Hippocampal formation (tissue), 2 donors: ENCODE measurements around the gene TPSB2.

ENCODE experiments used
- DNase-seq, 2 donors: peaks; one replicate each; lab custom pipeline; 2025; lab: John Stamatoyannopoulos, UW

Gene TPSB2

GRCh38 chr16:1220098-1220728, 9.8 kb downstream of the TPSB2 start:
- no peak for DNase-seq

GRCh38 chr16:1218930-1219611, 10.9 kb downstream of the TPSB2 start:
- no peak for DNase-seq

GRCh38 chr16:1218061-1218929, 11.7 kb downstream of the TPSB2 start:
- no peak for DNase-seq

GRCh38 chr16:1217526-1217925, 12.5 kb downstream of the TPSB2 start:
- DNase-seq, result no peak

- DNase-seq, result no peak
These were observed 13.1 kb downstream of the TPSB2 start for GRCh38 chr16:1216681-1217400.

DNA sequence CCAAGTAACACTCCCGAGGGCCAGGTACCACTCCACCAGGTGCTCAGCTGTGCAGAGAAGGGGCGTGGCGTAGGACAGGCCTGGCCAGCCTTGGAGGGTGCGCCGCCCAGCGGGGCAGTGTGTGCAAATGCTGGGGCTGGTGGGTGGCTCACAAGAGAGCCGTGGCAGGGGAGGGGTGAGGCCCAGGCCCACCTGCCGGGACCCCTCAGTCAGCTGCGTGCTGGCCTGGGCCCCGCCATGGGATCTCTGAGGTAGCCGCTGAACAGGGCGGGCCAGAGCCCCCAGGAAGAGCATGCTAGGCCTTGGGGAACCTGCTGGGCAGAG, 13.7 kb downstream of the TPSB2 start:
- DNase-seq, result no peak

DNA sequence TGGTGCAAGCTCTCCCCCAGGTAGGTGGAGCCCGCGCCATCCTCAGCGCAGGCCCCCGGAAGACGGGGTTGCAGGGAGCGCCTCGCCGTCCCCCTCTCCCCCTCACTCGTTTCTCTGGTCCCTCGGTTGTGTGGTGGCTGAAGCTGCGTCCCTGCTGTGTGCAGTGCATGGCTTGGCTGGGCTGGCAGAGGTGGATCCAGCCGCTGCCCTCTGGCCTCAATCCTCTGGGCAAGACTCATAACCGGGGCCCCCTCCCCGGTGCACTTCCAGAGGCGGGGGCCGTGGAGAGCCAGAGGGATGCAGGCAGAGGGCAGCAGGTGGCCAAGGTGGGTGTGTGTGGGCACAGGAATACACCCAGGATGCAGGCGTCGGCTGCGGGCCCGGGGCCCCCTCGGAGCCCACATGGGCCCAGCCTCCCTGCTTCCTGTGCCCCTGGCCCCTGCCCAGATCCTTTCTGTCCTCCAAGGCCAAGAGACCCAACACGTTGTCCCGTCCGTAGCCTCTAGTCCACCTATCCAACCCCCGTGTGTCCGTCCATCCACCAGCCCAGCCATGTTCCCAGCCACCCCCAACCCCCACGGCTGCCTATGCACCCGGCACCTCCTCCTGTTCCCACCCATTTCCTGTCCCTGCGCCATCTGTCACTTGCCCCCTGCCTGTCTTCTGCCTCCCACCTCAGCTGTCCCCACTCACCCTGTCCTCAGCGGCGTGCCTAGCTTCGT, 14.2 kb downstream of the TPSB2 start:
- no peak for DNase-seq

DNA sequence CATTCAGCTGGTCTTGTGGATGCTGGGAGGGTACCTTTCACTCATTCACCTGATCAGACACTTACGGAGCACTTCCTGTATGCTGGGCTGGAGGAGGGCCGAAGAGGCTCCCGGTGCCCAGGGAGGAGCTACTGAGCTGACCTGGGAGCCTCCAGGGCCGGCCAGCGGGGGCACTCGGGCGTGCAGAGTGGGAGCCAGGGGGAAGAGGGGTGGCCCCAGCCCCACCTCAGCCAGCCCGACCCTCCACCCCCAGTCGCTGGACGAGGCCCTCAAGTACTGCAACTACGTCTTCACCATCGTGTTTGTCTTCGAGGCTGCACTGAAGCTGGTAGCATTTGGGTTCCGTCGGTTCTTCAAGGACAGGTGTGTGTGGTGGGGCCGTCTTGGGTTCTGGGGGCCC, 15.3 kb downstream of the TPSB2 start:
- DNase-seq, result no peak

DNA sequence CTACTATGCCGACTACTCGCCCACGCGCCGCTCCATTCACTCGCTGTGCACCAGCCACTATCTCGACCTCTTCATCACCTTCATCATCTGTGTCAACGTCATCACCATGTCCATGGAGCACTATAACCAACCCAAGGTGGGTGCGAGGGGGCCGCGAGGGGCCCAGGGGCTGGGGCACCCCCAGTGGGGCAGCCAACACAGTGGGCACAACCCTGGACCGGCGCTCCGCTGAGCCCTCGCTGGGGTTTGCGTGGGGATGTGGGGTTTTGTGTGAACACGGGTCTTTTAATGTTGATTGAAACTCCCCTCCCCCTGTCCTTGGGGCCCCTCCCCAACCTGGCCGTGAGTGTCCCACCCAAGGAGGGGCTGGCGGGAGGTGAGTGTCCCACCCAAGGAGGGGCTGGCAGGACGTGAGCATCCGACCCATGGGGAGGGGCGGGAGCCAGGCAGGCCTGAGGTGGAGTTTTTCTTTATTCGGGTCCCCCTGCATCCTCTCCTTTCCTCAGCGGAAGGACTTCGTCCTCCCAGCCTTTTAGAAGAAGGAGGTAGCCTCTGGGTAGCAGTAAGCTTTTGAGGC, 16.1 kb downstream of the TPSB2 start:
- DNase-seq, result no peak

- no peak for DNase-seq
These were observed 16.8 kb downstream of the TPSB2 start for GRCh38 chr16:1213231-1213630.

DNA sequence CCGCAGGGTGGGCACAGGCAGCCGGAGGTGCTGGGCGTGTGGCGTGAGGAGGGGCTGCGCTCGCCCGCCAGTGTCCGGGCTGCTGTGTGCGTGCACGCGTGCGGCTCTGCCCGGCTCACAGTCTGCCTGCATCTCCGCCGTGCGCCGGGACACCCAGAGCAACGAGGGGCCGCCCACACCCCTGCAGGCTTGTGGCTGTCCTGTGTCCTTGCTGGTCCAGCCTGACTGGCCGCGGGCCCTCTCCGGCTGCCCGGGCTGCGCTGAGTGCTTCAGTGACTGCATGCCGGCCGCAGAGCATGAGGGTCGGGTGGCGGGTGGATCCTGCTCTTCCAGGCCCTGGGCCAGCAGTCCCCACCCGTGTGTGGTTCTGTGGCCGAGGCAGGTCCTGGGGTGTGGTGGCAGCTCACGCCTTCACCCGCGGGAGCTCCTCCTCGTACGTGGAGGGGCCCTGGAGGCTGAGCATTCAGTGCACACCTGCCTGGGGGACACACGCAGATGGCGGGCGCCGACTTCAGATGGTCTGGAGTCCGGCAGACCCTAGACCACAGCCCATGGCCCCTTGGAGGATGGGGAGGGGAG, 17.3 kb downstream of the TPSB2 start:
- no peak for DNase-seq

DNA sequence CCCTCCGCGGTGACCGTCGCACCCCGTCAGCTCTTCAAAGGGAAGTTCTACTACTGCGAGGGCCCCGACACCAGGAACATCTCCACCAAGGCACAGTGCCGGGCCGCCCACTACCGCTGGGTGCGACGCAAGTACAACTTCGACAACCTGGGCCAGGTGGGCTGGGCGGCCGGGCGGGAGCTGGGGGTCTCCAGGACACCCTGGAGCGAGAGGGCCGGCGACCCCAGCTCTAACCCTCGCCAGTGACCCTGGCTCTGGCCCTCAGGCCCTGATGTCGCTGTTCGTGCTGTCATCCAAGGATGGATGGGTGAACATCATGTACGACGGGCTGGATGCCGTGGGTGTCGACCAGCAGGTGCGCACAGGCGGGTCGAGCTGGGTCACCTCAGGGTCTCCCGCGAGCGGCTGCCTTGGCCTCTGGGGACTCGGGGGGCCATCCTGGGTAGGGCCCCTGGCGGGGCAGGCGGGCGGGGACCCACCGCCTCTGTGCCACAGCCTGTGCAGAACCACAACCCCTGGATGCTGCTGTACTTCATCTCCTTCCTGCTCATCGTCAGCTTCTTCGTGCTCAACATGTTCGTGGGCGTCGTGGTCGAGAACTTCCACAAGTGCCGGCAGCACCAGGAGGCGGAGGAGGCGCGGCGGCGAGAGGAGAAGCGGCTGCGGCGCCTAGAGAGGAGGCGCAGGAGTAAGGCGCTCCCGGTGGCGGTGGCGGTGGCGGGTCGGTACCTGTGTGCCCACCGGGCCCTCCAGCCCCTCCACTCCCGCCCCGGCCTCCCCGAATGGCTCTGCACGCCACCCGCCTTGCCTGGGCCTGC, 18.3 kb downstream of the TPSB2 start:
- DNase-seq, result no peak

GRCh38 chr16:1210461-1210860, 19.5 kb downstream of the TPSB2 start:
- DNase-seq, result no peak

DNA sequence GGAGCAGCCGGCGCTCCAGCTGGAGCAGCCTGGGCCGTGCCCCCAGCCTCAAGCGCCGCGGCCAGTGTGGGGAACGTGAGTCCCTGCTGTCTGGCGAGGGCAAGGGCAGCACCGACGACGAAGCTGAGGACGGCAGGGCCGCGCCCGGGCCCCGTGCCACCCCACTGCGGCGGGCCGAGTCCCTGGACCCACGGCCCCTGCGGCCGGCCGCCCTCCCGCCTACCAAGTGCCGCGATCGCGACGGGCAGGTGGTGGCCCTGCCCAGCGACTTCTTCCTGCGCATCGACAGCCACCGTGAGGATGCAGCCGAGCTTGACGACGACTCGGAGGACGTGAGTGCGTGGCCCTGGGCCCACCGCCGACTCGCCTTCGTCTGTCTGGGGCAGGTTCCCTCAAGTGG, 20.9 kb downstream of the TPSB2 start:
- no peak for DNase-seq

DNA sequence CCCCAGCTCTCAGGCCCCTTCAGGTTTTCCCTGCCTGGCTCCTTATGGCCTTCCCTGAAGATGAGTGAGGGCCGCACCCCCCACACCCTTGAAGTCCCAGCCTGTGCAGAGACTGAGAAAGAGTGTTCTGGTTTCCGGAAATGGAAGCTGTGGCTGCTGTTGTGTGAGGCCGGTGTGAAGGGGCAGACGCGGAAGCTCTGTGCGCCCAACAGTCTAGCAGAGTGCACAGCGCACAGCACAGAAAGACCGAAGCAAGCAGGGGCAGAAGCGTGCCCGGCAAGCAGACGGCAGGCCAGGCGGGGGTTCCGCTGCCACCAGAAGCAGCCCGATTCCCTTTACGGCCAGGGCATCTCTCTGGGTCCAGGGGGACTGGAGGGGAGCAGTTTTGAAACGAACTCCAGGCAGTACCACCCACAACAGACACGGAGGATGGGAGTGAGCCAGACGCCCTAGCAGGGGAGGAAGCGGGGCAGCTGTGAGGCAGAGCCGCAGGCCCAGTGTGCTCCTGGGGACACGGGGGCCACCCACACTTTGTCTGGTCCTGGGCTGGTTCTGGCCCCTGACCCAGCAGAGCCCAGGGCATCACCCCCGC, 21.6 kb downstream of the TPSB2 start:
- no peak for DNase-seq

GRCh38 chr16:1206786-1207185, 23.2 kb downstream of the TPSB2 start:
- no peak for DNase-seq

DNA sequence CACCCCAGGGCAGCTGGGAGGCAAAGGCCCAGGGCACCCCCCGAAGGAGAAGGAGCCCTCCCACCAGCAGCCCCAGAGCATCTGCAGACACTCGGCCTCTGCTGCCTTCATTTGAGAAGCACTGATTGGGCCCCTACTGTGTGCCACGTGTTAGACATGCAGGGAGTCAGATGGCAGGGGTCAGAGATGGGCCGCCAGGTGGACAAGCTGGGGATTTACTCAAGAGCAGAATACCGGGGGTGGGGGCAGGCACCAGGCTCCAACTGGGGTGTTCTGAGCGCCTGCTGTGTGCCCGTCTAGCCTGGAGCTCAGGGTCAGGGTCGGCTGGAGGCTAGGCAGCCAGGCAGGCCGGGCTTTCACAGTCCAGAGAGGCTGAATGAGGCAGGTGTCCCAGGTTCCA, 23.7 kb downstream of the TPSB2 start:
- no peak for DNase-seq

GRCh38 chr16:1204933-1205332, 25.1 kb downstream of the TPSB2 start:
- DNase-seq, result no peak

- DNase-seq, result no peak
These were observed 27.7 kb downstream of the TPSB2 start for GRCh38 chr16:1202274-1202673.

DNA sequence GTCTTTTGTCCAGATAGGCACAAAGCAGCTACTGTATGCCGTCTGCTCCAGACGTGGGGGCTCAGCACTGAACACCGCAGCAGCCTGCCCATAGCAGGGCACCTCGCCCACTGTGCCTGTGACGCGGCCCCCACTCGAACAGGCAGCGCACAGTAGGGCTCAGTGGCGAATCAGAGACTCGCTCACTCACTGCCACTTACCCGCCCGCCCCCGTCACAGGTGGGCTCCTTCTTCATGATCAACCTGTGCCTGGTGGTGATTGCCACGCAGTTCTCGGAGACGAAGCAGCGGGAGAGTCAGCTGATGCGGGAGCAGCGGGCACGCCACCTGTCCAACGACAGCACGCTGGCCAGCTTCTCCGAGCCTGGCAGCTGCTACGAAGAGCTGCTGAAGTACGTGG, 28.5 kb downstream of the TPSB2 start:
- DNase-seq, result no peak
